ENCODE data around the gene PI4KA.

DNA sequence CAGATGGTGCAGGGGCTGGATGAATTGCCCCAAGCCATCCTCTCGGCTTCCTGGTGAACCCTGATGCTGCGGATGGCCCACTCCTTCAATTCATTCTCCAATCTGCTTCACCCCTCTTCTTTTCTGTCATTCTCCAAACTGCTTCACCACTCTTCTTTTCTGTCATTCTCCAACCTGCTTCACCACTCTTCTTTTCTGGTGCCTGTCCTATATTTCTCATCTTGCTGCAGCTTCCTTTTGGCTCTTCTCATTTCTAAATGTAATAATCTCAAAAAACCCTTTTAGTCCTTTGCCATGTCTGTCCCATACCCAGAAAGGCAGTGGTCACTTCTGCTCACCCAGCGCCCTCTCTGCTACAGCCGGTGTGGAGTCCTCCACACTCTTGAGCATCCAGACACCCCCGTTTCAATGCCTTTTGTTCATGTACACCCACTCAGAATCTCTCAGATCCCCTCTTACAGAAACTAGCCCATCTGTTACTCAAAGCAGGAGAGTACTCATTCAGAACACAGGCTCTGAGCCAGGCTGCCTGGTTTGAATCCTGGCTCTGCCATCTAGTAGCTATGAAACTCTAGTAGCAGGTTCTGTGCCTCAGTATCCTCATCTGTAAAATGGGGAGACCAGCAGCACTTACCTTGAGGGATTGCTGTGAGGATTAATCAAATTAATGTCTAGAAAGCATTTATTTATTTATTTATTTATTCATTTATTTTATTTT lies 69.8 kb downstream of the PI4KA start:
- TF ChIP-seq, protein P1, sequence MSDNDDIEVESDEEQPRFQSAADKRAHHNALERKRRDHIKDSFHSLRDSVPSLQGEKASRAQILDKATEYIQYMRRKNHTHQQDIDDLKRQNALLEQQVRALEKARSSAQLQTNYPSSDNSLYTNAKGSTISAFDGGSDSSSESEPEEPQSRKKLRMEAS (IDR thresholded peaks at IDR 0.05), result no peak
- no peak for TF ChIP-seq RAD21 (IDR thresholded peaks at IDR 0.05; ENCODE audit: low read depth)
- TF ChIP-seq TAF1 (IDR thresholded peaks at IDR 0.05; ENCODE audit: low read depth), result no peak
- TF ChIP-seq, protein P2, sequence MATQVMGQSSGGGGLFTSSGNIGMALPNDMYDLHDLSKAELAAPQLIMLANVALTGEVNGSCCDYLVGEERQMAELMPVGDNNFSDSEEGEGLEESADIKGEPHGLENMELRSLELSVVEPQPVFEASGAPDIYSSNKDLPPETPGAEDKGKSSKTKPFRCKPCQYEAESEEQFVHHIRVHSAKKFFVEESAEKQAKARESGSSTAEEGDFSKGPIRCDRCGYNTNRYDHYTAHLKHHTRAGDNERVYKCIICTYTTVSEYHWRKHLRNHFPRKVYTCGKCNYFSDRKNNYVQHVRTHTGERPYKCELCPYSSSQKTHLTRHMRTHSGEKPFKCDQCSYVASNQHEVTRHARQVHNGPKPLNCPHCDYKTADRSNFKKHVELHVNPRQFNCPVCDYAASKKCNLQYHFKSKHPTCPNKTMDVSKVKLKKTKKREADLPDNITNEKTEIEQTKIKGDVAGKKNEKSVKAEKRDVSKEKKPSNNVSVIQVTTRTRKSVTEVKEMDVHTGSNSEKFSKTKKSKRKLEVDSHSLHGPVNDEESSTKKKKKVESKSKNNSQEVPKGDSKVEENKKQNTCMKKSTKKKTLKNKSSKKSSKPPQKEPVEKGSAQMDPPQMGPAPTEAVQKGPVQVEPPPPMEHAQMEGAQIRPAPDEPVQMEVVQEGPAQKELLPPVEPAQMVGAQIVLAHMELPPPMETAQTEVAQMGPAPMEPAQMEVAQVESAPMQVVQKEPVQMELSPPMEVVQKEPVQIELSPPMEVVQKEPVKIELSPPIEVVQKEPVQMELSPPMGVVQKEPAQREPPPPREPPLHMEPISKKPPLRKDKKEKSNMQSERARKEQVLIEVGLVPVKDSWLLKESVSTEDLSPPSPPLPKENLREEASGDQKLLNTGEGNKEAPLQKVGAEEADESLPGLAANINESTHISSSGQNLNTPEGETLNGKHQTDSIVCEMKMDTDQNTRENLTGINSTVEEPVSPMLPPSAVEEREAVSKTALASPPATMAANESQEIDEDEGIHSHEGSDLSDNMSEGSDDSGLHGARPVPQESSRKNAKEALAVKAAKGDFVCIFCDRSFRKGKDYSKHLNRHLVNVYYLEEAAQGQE (IDR thresholded peaks at IDR 0.05; ENCODE audit: low read depth), result no peak
- no peak for TF ChIP-seq YY1 (IDR thresholded peaks at IDR 0.05; ENCODE audit: low read depth)
- no peak for TF ChIP-seq ZBTB7A (IDR thresholded peaks at IDR 0.05; ENCODE audit: low read depth)
- no peak for TF ChIP-seq NFIC (IDR thresholded peaks at IDR 0.05)
- no peak for TF ChIP-seq EP300 (IDR thresholded peaks at IDR 0.05; ENCODE audit: borderline replicate concordance)
- TF ChIP-seq EGR1 (IDR thresholded peaks at IDR 0.05), result no peak
- TF ChIP-seq CEBPB (IDR thresholded peaks at IDR 0.05), result no peak
- no peak for TF ChIP-seq FOXM1 (IDR thresholded peaks at IDR 0.05; ENCODE audit: borderline replicate concordance, low read depth)
- TF ChIP-seq TEAD4 (IDR thresholded peaks at IDR 0.05), result no peak
